LHCN-M2 (cell line): ENCODE data around the gene EIF4B. TPM values are rescaled to one million over a fixed set of nuclear protein-coding genes. Genes with fewer than 3 reads are reported as not detected.
"Not testable (repeated sequence)": the region's sequence is repeated elsewhere in the genome, so short reads cannot be mapped to it uniquely, and the experiment has no call there.

ENCODE experiments used
- DNase-seq: peaks from one replicate; pipeline ENCODE4 v3.0.0-alpha.2; 2012; ENCODE audit warnings: low read depth
- total RNA-seq: library from RNA; depleted of rRNA; stranded (reverse); fragments of >200 nt; gene quantifications from 2 replicates; pipeline ENCODE4 v1.2.3, GENCODE V29; 2014

The EIF4B gene
- total RNA-seq, 1 experiment from 2014 or later, result 479 TPM

DNA sequence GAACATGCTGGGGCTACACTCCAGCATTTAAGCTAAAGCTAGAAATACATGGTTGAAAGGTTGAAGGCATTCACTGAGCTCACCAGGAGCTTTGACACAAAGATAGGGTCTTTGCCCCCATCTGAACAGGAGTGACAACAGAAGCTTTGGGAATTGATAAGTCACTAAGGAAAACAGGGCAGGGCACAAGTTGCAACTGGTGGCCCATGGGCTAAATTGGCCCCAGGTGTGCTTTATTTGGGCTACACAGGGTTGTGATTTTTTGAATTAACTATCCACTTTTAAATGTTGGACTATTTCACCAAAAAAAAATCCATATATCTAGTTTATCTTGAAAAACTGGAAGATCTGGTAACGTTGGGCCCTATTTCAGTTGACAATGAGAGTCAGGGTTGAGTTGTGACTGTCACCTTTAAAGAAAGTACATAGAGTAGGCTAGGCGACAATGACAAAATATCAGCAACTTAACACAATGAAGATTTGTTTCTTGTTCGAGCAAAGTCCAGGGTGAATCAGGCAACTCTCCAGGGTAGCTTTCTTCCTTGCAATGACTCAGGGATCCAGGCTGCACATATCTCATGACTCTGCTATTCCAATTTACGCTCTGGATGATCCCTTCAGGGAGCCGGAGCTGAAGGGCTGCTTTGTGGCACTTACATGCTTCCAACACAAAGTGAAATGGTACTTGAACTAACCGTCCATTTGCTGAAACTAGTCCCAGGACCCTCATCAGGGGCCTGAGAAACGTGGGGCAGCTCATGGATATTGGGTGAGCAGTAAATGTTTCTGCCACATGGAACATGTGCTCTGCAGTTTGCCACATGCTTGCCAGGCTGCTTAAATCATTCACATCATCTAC lies 13.3 kb upstream of the EIF4B start:
- peak; percentile 27 for DNase-seq

DNA sequence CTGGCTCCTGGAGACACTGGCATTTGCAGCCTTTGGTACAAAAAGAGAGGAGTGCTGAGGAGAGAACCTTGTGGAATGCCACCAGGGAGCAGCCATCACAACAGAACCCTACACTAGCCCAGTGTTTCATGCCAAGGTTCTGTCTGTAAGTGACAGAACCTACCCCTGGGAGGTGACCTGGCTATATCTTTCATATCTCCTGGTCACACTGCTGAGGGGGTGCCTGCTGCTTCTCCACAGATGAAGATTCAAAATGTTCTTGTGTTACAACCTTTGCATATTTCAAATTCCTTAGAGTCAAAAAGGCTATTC lies 12.7 kb upstream of the EIF4B start:
- no peak for DNase-seq

DNA sequence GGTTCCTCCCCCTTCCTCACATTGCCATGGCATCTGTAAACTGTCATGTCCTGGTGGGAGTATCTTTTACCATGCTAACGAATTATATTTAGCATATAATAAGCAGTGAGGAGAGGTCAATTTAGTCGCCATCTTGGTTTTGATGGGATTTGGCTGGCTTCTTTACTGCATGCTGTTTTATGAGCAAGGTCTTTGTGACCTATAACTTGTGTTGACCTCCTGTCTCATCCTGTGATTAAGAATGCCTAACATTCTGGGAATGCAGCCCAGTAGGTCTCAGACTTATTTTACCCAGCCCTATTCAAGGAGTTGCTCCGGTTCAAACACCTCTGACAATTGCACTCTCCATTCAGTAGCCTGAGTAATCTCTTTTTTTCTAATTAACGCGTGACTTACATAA lies 2.1 kb upstream of the EIF4B start:
- no peak for DNase-seq

DNA sequence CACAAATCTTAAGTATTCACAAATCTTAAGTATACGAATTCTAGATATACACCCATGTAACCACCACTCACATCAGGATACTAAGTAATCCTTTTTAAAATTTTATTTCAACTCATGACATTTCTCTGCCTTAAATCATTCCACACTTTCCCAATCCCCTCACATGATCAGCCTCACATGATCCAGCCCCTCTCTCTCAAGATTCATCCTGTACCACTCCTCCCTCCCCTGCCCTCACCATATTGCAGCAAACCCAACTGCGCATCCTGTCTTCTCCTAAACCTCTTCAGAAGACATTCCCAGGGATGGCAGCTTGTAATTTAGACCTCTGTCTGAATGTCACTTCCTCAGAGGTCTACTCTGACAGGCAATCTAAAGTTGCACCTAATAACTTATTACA lies 1.7 kb upstream of the EIF4B start:
- no peak for DNase-seq

DNA sequence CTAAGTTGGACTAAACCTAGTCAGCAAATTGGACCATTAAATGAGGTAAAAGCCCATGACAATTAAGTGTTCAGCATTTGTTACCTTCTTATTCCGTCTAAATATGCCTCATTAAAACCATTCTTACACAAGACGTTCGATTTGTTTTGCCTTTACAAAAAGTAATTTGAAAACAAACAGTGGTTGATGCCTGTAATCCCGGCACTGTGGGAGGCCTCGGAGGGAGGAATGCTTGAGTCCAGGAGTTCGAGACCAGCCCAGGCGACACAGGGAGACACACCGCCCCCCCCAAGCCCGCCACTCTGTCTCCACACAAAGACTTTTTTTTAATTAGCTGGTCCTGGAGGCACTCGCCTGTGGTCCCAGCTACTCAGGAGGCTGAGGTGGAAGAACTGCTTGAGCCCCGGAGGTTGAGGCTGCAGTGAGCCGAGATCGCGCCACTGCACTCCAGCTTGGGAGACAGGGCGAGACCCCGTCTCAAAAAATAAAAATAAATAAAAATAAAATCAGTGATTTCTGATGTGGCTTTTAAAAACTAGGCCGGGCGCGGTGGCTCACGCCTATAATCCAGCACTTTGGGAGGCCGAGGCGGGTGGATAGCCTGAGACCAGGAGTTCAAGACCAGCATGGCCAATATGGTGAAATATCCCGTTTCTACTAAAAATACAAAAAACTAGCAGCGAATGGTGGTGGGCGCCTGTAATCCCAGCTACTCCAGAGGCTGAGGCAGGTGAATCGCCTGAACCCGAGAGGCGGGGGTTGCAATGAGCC lies 856 bp upstream of the EIF4B start:
- no peak for DNase-seq

DNA sequence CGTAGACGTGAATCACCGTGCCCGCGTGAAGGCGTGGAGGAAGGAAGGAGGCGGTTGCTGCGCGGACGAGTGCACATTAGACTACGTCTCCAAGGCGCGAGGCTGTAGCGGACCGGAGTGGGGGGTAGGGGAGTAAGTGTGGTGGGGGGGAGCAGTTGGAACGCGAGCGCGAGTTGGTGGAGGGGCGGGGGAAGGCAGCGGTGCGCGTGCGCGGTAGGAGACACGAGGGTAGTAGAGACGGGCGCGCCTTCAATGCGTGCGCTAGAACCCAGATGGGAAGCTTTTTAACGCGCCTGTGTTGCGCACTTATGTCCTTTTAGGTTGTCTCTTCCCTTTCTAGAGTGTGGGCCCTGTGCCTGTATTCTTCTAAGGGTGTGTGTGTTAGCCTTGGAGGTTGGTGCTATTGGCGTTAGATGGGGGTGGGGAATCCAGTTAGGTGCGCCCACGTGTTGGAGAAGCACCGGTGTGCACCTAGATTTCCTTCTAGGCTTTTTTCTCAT lies 604 bp downstream of the EIF4B start:
- peak; percentile 62 for DNase-seq

DNA sequence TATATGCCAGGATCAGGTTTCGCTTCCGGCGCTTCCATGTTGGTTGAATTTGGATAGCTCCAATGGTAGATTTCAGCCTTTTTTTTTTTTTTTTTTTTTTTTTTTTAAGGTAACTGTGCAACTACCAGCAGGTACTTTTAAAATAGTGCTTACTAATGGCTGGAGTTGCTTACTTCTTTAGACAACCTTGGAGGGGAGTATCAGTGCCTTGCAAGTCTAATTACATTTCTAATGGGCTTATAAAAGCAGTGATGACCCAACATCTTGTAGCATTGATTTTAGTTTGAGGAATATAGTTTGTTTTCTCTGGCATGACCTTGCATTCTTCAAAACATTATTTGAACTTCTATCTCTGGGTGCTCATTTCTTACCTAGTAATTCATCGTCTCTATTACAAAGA lies 1.1 kb downstream of the EIF4B start:
- DNase-seq, result no peak

DNA sequence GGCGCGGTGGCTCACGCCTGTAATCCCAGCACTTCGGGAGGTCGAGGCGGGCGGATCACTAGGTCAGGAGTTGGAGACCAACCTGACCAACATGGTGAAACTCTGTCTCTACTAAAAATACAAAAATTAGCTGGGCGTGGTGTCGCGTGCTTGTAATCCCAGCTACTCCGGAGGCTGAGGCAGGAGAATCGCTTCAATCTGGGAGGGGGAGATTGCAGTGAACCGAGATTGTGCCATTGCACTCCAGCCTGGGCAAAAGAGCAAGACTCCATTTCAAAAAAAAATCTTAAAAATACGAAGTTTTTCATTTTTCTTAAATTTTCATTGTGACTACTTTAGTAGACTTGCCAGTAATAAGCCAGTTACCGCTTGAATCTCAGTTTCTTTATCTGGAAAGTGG lies 2.5 kb downstream of the EIF4B start:
- DNase-seq, result not testable (repeated sequence)

DNA sequence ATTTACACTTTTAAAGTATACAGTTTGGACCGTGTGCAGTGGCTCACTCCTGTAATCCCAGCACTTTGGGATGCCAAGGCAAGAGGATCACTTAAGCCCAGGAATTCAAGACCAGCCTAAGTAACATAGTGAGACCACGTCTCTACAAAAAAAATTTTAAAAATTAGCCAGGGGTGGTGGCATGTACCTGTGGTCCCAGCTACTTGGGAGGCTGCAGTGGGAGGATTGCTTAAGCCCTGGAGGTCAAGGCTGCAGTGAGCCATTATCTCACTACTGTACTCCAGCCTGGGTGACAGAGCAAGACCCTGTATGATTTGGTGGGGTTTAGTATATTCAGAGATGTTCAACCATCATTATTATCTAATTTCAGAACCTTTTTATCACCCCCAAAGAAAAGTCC lies 4.7 kb downstream of the EIF4B start:
- no peak for DNase-seq

DNA sequence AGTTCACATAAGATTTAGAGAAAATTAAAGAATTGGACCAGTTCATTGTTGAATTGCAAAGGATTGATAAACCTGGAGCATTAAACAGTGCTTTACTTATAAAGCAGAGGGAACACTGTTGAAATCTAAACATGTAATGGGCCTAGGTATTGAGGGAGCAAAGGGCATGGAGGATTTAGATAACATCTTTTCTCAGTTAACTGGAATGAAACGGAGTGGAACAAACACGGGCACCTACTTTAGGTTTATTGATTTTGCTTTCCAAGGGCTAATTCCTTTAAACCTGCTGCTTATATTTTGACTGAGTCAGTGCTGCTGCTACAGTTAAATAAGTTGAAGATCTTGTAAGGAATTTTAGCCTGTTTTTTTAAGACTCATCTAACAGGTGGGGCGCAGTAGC lies 5.6 kb downstream of the EIF4B start:
- DNase-seq, result no peak

DNA sequence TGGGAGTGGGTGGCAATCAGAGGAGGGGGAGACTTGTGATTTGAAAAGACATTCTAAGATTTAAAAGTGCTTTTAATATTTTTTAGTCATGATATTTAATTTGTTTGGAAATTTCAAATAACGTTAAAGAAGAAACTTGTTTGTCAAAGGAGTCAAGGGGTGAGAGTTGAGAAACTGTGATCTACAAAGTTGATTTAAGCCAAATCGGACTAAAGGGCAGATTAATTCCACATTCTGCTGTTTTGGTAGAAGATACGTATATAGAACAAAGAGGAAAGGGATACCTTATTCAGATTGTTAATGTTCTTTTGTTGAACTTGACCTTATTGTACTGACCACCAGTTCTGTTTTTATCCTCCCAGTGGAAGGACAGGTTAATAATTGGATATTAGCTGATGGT lies 6.7 kb downstream of the EIF4B start:
- no peak for DNase-seq

DNA sequence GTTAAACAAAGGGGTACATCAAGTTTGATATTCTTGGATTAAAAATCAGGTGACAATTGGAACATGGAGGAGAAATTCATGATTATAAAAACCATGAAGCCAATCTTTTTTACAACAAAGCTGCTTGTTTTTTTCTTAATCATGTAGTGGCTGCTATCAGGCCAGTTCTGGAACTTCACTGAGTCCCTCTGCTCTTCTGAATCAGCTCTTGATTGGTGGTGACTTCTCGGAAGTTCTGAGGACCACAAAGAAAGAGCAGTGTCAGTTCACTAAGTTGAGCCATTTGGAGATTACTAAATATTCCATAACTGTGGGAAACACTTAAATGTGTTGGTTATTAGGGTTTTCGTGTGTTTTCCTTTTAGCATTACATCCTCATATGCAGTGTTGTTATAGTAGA lies 8.5 kb downstream of the EIF4B start:
- DNase-seq, result no peak

DNA sequence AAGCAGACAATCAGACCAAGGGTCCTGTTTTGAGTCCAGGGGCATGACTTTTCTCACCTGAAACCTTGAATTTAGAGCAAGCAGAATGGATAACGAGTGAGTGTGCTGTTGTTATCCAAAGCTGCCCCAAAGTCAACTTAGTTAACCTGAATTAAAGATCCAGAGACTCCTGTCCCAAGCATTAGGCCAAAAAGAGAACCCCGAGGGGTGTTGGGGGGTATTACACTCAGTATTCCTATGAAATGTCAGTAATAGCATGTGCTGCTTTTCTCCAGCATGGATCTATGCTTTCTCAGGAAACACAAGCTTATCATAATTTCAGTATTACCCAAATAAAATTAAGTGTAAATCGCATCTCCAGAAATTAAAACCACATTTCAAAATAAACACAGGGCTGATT lies 19.0 kb downstream of the EIF4B start:
- no peak for DNase-seq

DNA sequence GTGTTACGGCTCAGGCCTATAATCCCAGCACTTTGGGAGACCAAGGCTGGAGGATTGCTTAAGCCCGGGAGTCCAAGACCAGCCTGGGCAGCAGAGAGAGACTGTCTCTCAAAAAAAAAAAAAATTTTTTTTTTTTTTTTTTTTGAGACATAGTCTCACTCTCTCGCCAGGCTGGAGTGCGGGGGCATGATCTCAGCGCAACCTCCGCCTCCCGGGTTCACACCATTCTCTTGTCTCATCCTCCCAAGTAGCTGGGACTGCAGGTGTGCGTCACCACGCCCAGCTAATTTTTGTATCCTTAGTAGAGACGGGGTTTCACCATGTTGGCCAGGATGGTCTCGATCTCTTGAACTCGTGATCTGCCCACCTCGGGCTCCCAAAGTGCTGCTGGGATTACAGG lies 20.8 kb downstream of the EIF4B start:
- DNase-seq, result not testable (repeated sequence)

DNA sequence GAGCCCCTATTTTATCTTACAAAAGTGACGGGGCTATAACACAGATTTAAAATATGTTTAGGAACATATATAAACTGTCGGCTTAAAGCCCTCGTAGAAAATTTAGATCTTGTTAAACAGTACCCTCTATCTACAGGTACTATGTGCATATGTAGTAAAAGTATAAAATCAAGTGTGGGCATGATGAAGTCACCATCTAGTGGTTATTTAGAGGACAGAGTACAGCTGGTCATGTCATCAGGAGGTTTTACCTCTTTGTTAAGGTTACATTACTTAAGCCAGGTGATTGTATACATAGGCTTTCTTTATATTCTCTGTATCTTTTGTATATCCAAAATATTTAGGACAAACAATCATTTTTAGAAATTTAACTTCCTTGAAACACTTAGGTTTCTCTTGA lies 25.4 kb downstream of the EIF4B start:
- no peak for DNase-seq

DNA sequence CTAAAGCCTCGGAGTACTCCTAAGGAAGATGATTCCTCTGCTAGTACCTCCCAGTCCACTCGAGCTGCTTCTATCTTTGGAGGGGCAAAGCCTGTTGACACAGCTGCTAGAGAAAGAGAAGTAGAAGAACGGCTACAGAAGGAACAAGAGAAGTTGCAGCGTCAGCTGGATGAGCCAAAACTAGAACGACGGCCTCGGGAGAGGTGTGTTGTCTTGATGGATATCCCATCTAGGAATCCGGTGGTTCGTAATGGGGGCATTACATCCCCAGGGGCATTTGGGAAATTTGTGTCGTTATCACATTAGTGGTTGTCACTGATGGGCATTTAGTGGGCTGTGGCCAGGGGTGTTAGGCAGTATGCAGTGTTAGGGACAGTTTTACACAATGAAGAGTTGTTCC lies 27.6 kb downstream of the EIF4B start:
- DNase-seq, result not testable (repeated sequence)

DNA sequence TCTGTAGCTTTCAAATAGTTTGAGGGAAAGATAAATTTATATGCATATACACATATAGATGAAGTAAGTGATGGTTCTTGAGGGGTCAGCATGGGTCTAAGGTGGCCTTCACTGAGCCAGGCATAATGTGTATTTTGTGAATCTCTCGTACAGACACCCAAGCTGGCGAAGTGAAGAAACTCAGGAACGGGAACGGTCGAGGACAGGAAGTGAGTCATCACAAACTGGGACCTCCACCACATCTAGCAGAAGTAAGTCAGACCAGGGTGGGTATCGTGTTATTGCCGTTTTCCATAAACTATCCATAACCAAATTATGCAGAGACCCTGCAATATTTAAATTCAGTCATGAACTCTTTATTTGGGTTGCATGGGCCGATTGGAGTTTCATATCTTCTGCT lies 28.2 kb downstream of the EIF4B start:
- DNase-seq, result no peak

DNA sequence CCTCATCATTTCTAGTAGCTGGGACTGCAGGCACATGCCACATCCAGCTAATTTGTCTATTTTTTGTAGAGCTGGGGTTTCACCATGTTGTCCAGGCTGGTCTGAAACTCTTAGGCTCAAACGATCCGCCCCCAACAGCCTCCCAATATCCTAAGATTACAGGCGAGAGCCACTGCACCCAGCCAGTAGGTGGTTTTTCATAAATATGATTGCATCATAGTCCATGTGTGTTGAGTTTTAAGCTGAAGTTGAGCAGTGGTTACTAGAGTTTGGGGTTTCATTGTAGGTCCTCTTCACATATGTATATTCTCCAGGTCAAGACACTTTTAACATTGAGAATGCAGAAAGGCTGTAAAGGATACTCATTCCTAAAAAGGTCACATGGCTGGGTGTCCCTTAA lies 30.5 kb downstream of the EIF4B start:
- DNase-seq, result no peak

DNA sequence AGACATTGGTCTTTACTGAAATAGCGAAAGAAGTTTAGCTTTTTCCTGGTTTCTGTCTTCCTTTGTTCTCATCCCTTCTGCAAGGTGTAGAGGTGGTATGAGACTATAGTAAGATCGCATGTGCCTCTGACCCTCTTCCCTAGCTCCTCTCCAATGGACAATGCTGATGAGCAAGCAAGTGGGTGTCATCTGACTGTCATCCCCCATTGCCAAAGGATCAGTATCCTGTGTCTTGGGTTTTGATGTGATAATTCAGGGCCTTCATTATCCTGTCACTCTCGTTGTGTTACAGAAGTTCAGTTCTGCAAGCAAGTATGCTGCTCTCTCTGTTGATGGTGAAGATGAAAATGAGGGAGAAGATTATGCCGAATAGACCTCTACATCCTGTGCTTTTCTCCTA lies 33.6 kb downstream of the EIF4B start:
- no peak for DNase-seq

DNA sequence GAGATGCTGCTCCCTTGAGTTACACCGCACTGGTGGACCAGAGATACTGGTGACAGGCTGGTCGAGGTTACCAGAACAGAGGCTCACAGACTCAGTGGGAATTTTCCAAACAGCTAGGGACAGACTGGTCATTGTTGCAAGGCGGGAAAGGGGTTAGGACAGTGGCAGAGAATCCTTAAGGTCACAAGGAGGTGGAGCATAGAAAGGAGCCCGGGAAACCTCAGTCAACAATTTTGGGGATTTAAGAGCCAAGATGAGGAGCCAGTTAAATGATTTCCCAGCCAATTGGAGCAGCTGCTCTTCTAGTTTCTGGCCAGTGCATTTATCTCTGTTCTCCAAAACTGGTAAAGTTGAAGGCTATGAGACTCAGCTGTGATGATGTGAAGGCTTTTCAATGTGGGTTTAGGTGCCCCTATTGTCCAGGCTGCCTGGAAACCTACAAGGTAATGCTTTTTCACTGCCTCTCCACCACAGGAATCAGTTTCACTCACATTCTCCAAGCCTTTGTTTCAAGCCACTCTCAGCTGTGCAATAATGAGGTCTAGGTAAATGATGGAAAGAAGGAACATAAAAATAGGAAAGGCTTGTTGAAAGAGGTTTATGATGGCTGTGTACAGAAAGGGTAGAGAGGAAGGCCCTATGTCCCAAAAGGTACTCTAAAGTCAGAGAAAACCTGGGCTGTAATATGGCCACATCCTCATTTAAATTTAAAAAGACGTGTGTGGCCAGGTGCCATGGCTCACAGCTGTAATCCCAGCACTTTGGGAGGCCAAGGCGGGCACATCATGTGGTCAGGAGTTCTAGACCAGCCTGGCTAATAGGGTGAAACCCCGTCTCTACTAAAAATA lies 36.6 kb downstream of the EIF4B start:
- DNase-seq, result no peak

DNA sequence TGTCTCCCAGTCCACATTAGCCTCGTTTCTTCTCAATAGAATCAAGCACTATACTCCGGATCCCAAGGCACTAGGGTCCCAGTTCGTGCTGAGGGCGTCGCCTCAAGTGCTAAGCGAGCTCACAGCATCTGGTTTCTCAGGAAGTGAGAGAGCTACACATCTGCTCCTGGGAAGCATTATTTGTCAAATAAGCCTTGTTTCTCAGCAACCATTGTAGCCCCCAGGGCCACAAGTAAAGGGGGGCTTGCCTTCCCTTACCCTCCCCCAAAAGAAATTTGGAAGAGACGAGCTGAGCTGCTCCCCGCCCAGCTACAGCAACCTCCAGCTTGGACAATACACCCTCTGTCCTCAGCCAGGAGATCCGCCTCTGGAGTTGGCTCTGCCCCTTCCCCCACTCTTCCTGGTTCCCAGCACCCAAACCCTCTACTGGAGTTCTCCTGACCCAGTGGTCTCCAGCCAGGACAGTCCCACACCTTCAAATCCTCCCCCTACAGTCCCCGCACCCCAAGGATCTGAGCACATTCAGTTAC lies 37.9 kb downstream of the EIF4B start:
- DNase-seq, result no peak
